GM19397 (cell line): Measurements from ENCODE around the gene PDLIM3.
"Not testable (repeated sequence)": the region's sequence is repeated elsewhere in the genome, so short reads cannot be mapped to it uniquely, and the experiment has no call there.

Experiments
- ATAC-seq: cut with Tn5 transposase; IDR thresholded peaks from one replicate; pipeline ENCODE4 v1.9.1; 2021; ENCODE audit warnings: mild to moderate bottlenecking, moderate library complexity; ENCODE audit not compliant: unreplicated experiment

The PDLIM3 gene

GRCh38 chr4:185522451-185522850, 12.9 kb downstream of the PDLIM3 start:
- no peak for ATAC-seq

GRCh38 chr4:185520119-185520518, 15.2 kb downstream of the PDLIM3 start:
- no peak for ATAC-seq

GRCh38 chr4:185518494-185518893, 16.8 kb downstream of the PDLIM3 start:
- ATAC-seq, result no peak

GRCh38 chr4:185518069-185518468, 17.2 kb downstream of the PDLIM3 start:
- no peak for ATAC-seq

GRCh38 chr4:185515248-185515647, 20.1 kb downstream of the PDLIM3 start:
- no peak for ATAC-seq

GRCh38 chr4:185514182-185514697, 21.1 kb downstream of the PDLIM3 start:
- no peak for ATAC-seq

GRCh38 chr4:185513489-185514181, 21.7 kb downstream of the PDLIM3 start:
- ATAC-seq, result no peak

GRCh38 chr4:185512516-185512915, 22.8 kb downstream of the PDLIM3 start:
- ATAC-seq, result no peak

GRCh38 chr4:185511243-185511642, 24.1 kb downstream of the PDLIM3 start:
- not testable (repeated sequence) for ATAC-seq

- ATAC-seq, result no peak
Observed at GRCh38 chr4:185510806-185511205, 24.5 kb downstream of the PDLIM3 start.

- no peak for ATAC-seq
Observed at GRCh38 chr4:185508181-185508580, 27.1 kb downstream of the PDLIM3 start.

GRCh38 chr4:185506422-185506821, 28.9 kb downstream of the PDLIM3 start:
- no peak for ATAC-seq

GRCh38 chr4:185504098-185505047, 30.9 kb downstream of the PDLIM3 start:
- ATAC-seq, result no peak

GRCh38 chr4:185502386-185502785, 32.9 kb downstream of the PDLIM3 start:
- ATAC-seq, result no peak

GRCh38 chr4:185500576-185500975, 34.7 kb downstream of the PDLIM3 start:
- ATAC-seq, result no peak

- ATAC-seq, result no peak
Observed at GRCh38 chr4:185500035-185500434, 35.3 kb downstream of the PDLIM3 start.

- no peak for ATAC-seq
Observed at GRCh38 chr4:185488650-185489049, 46.7 kb downstream of the PDLIM3 start.

- ATAC-seq, result no peak
Observed at GRCh38 chr4:185481401-185481800, 53.9 kb downstream of the PDLIM3 start.

GRCh38 chr4:185480016-185480732, 55.1 kb downstream of the PDLIM3 start:
- peak; percentile 26 for ATAC-seq

GRCh38 chr4:185479507-185479971, 55.8 kb downstream of the PDLIM3 start:
- ATAC-seq, result peak; percentile 81

GRCh38 chr4:185473247-185473646, 62.1 kb downstream of the PDLIM3 start:
- no peak for ATAC-seq
